Fibroblast of skin of left biceps (primary cell): ENCODE measurements around the gene PHEX.
A peak's percentile ranks its signal among the peaks of the same experiment; 100 is the strongest.

Experiments
- DNase-seq, 2 experiments: peaks; one replicate each; pipeline ENCODE4 v3.0.0-alpha.2; 2013; ENCODE audit warnings: low read depth in 2 of 2

The PHEX gene

DNA sequence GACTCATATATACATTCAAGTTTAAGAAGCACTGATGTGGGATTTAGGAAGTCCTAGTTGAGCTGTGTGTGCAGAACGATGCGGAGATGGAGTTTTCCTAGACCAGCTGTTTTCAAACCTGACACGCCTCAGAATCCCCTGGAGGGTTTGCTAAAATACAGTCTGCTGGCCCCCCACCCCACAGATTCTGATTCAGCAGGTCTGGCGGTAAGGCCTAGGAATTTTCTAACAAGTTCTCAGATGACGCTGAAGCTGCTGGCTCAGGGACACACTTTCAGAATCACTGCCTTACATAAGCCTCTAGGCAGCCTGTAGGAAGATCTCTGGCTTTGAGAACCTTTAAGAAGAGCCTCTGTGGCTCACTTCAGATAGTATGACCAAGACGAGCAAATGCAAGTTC is 73.1 kb downstream of the PHEX start:
- peak in 1 of 2 experiments; percentile 76 for DNase-seq

DNA sequence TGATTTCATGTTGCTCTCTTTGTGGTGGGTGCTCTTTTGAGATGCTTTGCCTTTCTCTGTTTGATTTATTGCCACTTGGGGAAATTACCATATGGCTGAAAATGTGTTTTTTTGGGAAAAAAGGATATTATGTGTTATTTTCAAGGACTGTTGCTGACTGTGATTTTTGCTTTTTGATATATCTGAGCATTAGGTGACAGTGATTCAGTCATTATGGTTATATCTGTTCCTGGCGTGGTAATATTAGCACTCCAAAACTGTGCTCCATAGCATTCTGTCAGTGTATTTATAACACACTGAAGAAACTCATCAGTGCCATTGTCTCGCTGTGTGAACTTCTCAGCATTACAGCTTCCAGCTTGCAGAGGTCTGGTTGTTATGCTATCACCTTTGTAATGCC is 73.8 kb downstream of the PHEX start:
- no peak for DNase-seq

DNA sequence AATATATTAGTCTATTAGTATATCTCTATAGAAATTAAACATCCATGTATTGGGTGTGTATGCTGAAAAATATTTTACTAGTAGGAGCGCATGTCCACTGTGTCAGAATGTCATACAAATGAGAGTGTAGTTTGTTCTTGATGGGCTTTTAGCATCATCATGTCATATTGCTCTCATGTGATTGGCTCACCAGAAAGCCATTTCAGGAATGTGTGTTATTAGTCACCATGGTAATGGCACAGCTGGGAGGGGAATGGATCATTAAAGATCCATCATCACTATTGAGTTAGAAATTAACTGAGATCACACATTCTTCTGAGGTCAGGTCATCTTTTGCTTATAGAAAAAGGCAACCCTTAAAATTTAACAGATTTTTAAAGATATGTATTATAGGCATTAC is 77.3 kb downstream of the PHEX start:
- peak in 1 of 2 experiments; percentile 44 for DNase-seq

DNA sequence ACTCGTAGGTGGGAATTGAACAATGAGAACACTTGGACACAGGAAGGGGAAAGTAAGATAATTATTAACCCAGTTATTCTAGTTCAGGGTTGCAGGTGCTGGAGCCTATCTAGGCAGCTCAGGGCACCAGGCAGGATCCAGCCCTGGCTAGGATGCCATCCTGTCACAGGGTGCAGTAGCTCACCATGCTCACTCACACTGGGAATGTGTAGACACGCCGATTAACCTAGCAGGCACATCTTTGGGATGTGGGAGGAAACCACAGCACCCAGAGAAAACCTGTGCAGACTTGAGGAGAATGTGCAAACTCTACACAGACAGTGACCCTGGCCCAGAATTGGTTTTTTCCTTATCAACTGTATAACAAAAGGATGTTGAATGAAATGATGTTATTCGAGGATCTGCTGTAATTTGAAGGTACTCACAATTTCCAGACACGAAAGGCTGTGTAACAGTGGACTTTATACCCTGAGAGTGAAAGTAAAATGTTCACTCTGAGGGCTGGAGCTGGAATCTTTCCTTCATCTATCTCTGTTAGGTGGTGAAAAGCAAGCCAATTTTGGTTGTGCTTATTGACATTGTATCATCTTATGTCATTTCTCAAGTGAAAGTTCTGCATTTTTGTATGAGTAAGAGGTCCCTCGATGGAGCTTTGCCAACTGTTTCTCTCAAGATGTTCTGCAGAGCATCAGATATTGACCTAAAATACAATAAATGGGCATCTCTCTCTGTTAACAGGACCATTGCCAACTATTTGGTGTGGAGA is 78.8 kb downstream of the PHEX start:
- peak; percentile 62 to 64 for DNase-seq

DNA sequence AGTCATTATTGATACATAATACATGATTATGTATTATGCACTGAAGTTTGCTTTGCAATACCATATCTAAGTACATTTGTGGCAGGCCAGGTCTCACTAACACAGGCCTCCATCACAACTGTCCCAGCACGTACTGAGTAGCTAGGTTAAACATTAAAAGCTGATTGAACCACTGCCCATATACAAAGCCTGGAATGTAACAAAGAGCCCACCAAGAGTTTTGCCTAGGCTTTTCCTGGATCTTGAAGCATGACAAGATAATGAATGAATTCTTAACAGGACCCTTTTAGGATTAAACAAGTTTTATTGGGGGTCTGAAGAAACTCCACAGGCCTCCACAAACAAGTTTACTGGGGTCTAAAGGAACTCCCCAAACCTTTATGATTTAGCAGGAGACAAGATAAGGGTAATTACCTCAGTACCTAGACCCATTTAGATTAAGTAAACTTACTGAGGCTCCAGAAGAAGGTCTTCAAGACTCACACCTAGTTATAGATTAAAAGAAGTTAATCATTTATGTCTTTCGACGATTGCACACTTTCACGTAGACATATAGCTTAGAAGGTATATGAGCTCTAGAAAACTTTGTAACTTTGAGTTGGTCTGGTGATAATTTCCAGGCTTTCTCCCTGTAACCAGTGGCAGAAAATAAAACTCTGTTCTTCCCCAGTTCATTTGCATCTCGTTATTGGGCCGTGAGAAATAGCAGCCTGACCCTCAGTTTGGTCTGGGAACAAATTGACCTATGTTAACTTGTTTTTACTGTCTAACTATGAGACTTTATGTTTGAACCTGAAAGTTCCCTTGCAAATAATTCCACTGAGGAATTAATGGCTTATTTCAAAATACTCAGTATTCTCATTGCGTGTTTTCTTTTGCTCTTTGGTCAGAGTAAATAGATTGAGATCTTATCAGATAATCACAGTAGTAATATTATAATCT is 84.8 kb downstream of the PHEX start:
- DNase-seq, result no peak

DNA sequence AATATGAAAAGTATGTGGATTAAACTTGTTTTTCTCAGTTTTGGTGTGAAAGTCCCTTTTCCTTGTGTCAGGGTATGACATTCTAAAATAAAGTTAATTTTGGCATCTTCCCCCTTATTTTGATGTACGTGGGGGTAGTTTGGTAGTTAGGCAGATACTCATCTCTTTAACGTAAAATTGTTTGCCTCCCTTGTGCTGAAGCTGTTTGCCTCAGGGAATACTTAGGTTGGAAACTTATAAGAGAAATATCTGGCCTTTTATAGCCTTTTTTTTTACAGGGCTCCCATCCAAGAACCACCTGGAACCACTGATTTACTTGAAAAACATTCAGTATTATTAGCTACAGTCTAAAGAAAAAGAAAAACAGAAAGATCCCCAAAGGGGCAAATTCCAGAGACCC is 85.5 kb downstream of the PHEX start:
- DNase-seq, result no peak

DNA sequence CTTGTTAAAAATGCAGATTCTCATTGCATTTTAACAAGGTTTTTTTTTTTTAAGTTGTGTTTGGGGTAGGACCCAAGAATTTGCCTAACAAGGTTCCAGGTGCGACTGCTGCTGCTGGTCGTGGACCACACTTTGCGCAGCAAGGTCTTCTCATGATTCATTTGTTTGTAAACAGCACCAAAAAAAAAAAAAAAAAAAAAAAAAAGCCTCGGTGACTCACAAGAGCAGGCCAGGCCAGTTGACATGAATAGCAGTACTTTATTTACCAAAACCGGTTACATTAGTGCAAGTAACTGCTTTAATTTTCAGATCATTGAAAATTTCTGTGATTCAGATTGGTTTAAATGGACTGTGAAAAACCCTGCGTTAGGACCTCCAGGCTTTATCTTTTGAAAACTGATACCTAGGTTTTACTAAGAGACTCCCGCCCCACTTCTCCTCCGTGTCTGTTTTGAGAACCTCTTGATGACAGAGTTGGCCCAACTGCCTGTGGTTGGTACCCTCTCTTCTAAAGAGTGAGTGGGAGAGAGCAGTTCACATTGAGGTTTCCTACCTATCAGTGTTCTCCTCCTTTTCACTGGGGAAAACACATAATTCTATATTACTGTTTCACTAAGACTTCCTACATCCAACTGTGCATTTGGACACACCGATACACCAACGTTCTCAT is 86.2 kb downstream of the PHEX start:
- no peak for DNase-seq

DNA sequence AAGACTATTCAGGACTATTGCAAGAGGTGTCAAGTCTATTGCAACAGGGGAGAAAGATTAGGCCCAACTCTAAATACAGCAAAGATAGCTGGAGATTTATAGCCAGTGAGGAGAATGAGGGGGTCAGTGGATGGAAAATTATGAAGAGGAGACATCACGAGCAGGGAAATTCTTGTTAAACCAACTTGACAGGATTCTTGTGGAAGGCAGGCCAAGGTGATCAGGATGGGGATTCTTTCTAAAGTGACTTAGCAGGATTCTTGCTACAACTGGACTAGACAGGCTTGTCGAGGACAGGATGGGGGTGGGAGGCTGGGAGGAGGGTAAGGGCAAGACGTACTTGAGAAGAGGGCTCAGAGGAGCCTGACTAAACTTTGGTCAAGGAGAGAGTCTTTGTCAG is 89.0 kb downstream of the PHEX start:
- no peak for DNase-seq

DNA sequence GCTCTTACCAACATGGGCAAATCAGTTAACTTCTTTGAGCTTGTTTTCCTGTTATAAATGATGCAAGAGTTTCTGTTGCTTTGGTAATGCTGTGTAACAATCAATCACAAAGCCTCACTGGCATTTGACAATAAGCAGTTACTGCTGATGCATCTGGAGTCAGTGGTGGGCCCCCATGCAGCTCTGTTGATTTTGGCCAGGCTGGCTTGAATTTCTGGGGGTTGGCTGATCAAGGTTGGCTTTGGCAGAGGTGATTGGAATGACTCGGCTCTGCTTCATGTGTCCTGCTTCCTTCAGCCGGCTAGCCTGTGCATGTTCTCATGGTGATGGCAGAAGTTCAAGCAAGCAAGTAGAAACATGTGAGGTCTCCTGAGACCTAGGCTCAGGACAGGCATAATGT is 90.4 kb downstream of the PHEX start:
- DNase-seq, result peak; percentile 76 to 79

DNA sequence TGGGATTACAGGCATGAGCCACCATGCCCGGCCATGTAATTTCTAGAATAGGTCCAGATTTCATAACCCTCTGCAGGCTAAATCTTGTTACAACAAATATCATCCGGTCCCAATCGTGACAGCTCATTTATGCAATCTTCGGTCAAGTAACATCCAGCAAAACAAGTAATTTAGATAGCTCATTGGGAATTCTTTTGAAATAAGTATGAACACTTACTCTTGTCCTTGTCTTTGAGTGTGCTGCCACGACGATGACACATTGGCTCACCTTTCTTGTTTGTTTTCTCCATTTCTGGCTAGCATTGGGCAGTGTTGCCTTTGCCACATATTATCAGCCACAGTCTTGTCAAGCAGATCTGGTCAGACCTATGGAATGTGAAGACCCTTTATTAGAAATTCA is 92.0 kb downstream of the PHEX start:
- no peak for DNase-seq

DNA sequence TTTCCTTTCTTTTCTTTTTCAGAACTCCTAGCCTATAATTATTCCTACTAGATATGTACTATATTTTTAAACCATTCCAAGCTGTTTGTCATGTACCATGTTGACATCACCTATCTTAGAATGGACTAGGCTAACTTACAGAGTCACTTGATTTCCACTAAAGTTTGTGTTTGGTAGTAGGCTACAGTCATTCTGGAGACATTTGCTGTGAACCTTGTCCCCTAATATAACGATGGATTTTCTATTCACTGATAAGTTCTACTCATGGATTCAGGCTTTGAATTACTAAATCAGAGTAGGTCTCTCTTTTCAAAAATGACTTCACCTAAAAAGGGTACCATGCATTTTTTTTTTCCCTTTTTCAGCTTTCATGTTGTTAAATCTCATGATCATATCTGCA is 93.4 kb downstream of the PHEX start:
- no peak for DNase-seq

DNA sequence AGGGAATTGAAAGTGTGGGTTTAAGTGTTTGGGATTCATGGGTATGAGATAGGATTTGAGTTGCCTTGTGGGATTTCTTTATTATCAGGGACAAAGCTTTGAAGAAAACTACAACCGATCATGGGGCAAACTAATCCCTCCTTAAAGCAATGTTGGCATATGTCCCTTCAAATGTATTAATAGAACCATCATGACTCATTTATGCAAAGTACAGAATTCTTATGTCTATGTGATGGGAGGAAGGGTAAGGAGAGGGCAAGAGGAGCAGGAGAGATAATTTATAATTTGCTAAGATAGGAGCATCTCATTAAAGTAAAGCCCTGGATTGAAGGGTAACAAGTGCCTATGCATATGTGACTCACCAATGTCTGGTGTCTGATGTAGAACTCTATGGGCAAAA is 94.2 kb downstream of the PHEX start:
- no peak for DNase-seq

DNA sequence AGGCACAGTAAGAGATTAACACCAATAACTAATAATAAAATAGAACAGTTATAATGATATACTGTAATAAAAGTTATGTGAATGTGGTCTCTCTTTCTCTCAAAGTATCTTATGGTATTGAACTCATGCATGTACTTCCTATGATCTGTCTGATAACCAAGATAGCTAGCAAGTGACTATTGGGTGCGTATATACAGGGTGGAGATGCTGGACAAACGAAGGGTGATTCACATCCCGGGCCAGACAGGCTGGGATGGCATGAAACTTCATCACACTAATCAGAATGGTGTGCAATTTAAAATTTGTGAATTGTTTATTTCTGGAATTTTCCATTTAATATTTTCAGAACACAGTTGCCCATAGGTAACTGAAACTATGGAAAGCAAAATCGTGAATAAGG is 96.8 kb downstream of the PHEX start:
- DNase-seq, result no peak

DNA sequence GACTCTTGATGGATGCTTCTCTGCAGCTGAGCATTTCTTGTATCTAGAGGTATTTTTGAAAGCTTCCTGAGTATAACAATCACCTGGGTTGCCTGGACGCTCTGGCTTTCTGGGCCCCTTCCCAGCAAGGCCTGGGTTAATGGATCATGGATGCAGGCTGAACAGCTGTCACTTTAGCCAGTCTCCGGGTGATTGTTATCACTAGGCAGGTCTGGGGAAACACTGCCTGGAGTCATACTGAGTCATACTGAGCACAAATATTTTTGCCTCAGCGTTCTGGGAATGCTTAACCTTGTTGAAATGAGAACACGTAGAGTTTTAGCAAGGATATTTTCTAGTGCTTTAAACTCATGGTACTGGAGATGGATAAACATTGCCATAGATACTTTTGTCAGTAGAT is 102.6 kb downstream of the PHEX start:
- peak in 1 of 2 experiments; percentile 51 for DNase-seq

DNA sequence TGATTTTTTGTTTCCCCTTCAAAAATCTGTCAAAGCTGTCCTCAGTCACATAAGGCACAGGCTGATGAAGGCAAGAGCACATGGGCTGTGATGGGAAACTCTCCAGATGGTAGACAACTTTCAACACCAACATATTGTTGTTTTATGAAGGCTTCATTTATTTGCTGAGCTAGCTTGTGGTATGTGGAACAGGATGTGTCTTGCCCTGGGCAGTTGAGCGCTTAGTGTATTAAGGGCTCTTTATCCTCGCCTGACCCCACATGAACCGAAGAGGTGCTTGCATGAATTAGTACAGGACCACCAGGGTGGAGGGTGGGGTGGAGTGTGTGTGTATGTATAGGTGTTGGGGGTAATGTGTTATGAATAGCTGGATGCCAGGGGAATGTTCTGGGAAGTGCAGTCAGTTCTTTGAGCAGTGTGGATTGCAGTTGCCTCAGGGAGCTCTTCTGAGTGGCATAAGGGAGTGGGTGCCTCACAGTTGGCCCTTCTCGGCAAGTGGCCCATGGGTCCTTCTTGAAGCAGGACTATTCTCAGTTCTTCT is 103.1 kb downstream of the PHEX start:
- peak; percentile 45 to 47 for DNase-seq

DNA sequence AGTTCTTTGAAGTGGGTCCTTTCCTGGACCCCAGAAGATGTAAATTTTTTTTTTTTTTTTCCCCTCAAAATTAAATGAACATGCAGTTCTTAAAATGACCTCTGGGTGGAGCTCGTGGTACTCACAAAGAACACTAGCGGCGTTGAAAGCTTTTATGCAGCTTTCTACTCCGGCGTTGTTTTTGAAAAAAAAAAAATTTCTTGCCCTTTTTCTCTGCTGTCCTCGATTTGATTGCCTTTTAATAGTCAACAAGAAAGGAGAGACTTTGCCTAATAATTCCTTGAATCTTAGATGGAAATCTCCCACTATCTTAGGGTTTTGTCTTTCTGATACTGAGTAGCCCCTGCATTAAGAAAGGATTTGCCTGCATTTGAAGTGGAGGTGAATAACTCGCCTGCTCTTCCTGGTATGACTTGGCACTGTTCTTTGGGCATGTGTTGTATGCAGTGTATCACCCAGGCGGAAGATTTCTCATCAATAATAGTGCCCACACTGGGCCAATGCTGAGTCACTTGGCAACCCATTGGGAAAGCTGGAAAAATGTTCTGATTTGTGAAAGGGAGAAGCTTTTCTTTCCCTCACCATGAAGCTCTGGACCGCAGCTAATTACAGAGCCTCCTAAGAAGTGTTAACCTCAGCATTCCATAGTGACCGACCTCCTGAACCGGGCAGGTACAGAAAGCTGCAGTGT is 104.0 kb downstream of the PHEX start:
- no peak for DNase-seq

DNA sequence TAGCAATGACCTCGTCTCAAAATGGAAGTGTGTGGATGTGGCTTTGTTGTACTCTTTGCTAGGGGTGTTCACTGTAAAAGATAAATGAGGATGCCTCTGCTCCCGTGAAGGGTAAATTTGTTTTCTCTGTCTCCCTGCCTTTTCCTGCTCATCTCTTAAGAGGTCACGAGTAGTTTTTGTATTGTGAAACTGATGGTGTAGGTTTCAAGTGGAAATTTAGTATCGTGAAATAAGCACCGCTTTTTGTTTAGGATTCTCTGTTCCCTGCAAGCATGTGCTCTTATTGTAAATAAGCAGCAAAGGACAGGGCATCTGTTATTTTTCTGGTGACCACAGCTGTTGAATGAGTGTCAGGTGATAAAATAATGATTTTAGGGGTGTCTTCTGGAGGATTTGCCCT is 104.6 kb downstream of the PHEX start:
- no peak for DNase-seq

DNA sequence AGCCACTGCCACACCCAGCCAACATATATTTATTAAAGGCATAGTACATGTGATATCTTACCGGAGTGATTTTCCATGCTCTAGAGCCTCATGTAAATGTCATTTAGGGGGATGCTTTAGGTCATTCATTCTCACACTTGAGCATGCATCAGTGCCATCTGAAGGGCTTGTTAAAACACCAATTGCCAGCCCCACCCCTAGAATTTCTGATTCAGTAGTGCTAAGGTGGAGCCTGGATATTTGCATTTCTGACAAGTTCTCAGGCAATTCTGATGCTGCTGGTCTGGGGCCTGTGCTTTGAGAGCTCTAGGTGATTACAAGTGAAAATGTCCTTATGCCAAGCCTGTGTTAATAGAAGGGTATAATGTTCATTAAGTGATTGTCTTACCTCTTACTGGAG is 107.7 kb downstream of the PHEX start:
- no peak for DNase-seq

DNA sequence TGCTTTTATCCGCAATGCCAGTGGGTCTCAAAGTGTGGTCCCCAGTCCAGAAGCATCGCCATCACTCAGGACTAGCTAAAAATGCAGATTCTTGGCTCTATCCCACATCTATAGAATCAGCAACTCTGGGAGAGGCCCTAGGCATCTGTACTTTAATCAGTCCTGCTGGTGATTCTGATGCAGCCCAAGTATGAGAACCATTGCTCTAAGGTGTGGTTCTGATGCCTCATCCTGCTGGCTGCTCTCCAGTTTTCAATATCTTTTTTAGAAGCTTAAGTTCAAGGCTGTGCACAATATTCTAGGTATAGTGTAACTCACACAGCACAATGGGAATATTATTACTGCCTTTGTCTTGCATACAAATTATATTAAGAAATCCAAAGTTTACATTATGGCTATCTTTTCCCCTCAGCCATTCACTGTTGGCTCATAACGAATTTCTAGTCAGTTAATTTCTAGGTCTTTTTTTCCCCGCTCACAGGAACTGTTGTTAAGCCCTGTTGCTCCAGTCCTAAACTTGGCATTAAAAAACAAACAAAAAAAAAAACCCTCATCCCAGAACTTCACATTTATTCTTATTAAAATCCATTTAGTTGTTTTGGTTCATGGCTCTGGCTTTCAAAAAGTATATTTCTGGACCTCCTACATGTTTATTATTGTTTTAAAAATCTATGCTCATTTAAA is 109.1 kb downstream of the PHEX start:
- DNase-seq, result no peak

DNA sequence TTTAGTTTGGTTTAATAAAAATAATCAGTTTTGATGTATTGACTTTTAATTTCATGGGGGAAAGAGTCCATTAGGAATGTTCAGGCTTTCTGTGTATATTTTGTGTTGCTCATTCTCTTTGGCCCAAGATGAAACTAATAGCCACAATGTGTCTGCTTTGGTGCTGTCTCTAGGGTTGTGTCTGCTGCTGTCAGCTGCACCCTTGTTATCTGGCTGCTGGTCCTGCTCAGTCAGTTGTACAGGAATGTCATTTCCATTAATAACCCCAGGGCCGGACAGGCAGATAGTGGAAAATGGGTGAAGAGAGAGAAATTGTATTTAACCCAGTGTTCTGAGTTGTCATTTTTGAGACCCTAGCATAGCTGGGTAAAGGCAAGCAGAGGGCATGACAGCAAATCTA is 115.1 kb downstream of the PHEX start:
- DNase-seq, result no peak

DNA sequence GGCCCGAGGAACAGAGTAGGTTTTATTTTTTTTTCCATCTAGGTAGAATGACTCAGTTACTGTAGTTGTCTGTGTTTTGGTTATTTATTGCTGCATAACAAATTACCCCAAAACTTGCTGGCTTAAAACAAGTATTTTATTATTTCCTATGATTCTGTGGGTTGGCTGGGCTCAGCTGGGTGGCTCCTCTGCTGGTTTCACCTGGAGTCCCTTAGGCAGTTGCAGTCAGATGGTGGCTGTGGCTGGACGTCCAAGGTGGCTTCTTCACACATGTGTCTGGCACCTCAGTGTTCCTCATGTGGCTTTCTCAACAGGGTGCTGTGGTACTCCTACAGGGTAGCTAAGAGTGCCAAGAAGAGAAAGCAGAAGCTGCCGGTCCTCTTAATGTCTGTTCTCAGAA is 115.8 kb downstream of the PHEX start:
- DNase-seq, result no peak
